GM23338 (cell line): ENCODE results near the gene CTDSP1.

Source experiments
- CREB1 ChIP-seq: fragments of 250-450 bp; sonication (Bioruptor Pico); IDR thresholded peaks from 2 replicates; pipeline ENCODE4 v1.5.0; 2020; ENCODE audit warnings: low read depth, mild to moderate bottlenecking, moderate library complexity
- CTCF ChIP-seq, 2 experiments: fragments of 200-600 bp in 1 of 2; sonication (generic) in 1 of 2; conservative IDR thresholded peaks; 2 replicates each; pipeline versions ENCODE4 v1.5.1 to v1.6.1; 2016 to 2017; ENCODE audit warnings: antibody characterized with exemption in 2 of 2, low read depth in 2 of 2, mild to moderate bottlenecking in 2 of 2, moderate library complexity in 1 of 2
- ETS1 ChIP-seq: IDR thresholded peaks from 2 replicates; pipeline ENCODE4 v1.6.1; 2016; ENCODE audit warnings: antibody characterized with exemption
- EZH2 ChIP-seq: fragments of 200-600 bp; sonication (generic); IDR thresholded peaks from one replicate; pipeline ENCODE4 v1.8.0; 2017; ENCODE audit warnings: antibody characterized with exemption, mild to moderate bottlenecking, low read depth; ENCODE audit not compliant: unreplicated experiment
- EZH2phosphoT487 ChIP-seq: fragments of 200-600 bp; sonication (generic); IDR thresholded peaks from one replicate; pipeline ENCODE4 v1.8.1; 2018; ENCODE audit warnings: antibody characterized with exemption; ENCODE audit not compliant: unreplicated experiment
- JUNB ChIP-seq: IDR thresholded peaks from one replicate; pipeline ENCODE4 v1.6.1; 2016; ENCODE audit warnings: antibody characterized with exemption; ENCODE audit not compliant: unreplicated experiment
- POLR2AphosphoS5 ChIP-seq: IDR thresholded peaks from 2 replicates; pipeline ENCODE4 v1.6.1; 2016; ENCODE audit warnings: antibody characterized with exemption, low read depth
- REST ChIP-seq: IDR thresholded peaks from one replicate; pipeline ENCODE4 v1.6.1; 2018; ENCODE audit warnings: antibody characterized with exemption; ENCODE audit not compliant: unreplicated experiment

GRCh38 chr2:218398437-218399390 lies 954 bp upstream of the CTDSP1 start:
- TF ChIP-seq POLR2AphosphoS5 = no peak
- no peak for TF ChIP-seq CTCF (conservative IDR thresholded peaks at IDR 0.05; ENCODE audit: low read depth in 2 of 2)
- TF ChIP-seq EZH2phosphoT487 = peak; percentile 61
- peak; percentile 76 for TF ChIP-seq EZH2
- TF ChIP-seq CREB1 (CRISPR knock-in tag) = no peak
- no peak for TF ChIP-seq REST
- TF ChIP-seq ETS1 = no peak
- TF ChIP-seq JUNB = no peak
